Lower leg skin (tissue), 3 donors: Measurements from ENCODE around the gene C6.

Source experiments
- POLR2A ChIP-seq, 2 donors: fragments of 450-650 bp; IDR thresholded peaks; one replicate each; pipeline ENCODE4 v1.6.1; 2016 to 2017; ENCODE audit warnings: antibody characterized with exemption in 2 of 2, mild to moderate bottlenecking in 1 of 2, moderate library complexity in 1 of 2
- TF ChIP-seq, protein P1 (sequence below), 3 donors: fragments of 450-650 bp; IDR thresholded peaks; one replicate each; pipeline ENCODE4 v1.5.1; 2016; ENCODE audit warnings: antibody characterized with exemption in 3 of 3, mild to moderate bottlenecking in 3 of 3, moderate library complexity in 2 of 3

DNA sequence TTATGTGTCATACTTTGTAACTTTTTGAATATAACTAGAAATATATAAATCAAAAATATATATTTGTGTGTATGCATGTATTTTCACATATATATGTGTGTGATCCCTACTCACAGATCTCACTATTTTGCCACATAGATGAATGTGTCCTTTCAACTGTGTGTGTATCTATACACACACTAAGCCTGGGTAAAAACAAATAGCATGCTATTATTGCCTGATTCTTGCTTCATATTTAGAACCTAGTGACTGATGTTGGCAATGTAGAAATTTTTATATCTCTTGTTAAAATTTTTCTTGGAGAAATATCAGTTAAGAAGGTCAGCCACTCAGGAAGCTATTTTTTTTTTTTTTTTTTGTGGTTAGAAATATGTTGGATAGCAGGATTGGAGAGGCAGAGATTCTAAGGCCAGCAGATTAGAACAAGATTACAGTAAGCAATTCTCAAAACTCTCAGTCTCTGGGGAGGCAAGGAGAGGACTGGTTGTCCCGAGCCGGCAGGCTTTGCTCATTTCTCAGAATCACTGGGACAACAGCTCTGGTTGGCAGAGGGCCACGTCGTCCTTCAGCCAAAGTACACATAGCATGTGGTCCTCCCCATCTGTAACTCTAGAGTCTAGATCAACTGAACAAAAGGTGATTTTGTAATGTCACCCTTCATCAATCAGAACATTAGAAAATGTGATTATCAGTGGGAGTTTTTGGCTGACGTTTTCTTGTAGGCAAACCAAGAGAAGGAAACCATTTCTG is 19.7 kb downstream of the C6 start:
- TF ChIP-seq, protein P1, sequence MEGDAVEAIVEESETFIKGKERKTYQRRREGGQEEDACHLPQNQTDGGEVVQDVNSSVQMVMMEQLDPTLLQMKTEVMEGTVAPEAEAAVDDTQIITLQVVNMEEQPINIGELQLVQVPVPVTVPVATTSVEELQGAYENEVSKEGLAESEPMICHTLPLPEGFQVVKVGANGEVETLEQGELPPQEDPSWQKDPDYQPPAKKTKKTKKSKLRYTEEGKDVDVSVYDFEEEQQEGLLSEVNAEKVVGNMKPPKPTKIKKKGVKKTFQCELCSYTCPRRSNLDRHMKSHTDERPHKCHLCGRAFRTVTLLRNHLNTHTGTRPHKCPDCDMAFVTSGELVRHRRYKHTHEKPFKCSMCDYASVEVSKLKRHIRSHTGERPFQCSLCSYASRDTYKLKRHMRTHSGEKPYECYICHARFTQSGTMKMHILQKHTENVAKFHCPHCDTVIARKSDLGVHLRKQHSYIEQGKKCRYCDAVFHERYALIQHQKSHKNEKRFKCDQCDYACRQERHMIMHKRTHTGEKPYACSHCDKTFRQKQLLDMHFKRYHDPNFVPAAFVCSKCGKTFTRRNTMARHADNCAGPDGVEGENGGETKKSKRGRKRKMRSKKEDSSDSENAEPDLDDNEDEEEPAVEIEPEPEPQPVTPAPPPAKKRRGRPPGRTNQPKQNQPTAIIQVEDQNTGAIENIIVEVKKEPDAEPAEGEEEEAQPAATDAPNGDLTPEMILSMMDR (IDR thresholded peaks at IDR 0.05), result no peak
- no peak for TF ChIP-seq POLR2A (IDR thresholded peaks at IDR 0.05)
